ENCODE results near the gene CTDP1.

- TF ChIP-seq CTCF (IDR thresholded peaks at IDR 0.05 in 2 of 3, conservative IDR thresholded peaks at IDR 0.05 in 1 of 3; ENCODE audit: borderline replicate concordance in 1 of 3, insufficient read depth in 1 of 3, low read depth in 2 of 3, low read length in 2 of 3): no peak
- TF ChIP-seq REST (IDR thresholded peaks at IDR 0.05; ENCODE audit: low read depth): no peak
- TF ChIP-seq POLR2AphosphoS5 (IDR thresholded peaks at IDR 0.05; ENCODE audit: low read depth, low read length): no peak
- no peak for TF ChIP-seq FOSL1 (IDR thresholded peaks at IDR 0.05; ENCODE audit: low read depth)
- no peak for TF ChIP-seq EZH2phosphoT487 (IDR thresholded peaks at IDR 0.05; ENCODE audit: borderline replicate concordance)
- TF ChIP-seq TCF7L2 (IDR thresholded peaks at IDR 0.05; ENCODE audit: borderline replicate concordance, extremely low read depth, insufficient read depth, insufficient read length): no peak
- no peak for TF ChIP-seq CEBPB (IDR thresholded peaks at IDR 0.05; ENCODE audit: low read depth)
- TF ChIP-seq ZBTB33 (IDR thresholded peaks at IDR 0.05; ENCODE audit: extremely low read depth, insufficient replicate concordance, low read length): no peak
- no peak for TF ChIP-seq POLR2A (IDR thresholded peaks at IDR 0.05; ENCODE audit: borderline replicate concordance, extremely low read depth, insufficient read depth, insufficient read length)
- TF ChIP-seq MAX (IDR thresholded peaks at IDR 0.05): no peak
- TF ChIP-seq ATF3 (IDR thresholded peaks at IDR 0.05): no peak
- no peak for TF ChIP-seq ZFX (IDR thresholded peaks at IDR 0.05)
Measured at GRCh38 chr18:79637921-79638909, 41.4 kb upstream of the CTDP1 start.
